HG02642 (cell line): Measurements from ENCODE around the gene KLF12.

ENCODE experiments used
- ATAC-seq: cut with Tn5 transposase; IDR thresholded peaks from one replicate; pipeline ENCODE4 v1.9.1; 2021; ENCODE audit warnings: mild to moderate bottlenecking; ENCODE audit not compliant: unreplicated experiment, poor library complexity

KLF12 gene

DNA sequence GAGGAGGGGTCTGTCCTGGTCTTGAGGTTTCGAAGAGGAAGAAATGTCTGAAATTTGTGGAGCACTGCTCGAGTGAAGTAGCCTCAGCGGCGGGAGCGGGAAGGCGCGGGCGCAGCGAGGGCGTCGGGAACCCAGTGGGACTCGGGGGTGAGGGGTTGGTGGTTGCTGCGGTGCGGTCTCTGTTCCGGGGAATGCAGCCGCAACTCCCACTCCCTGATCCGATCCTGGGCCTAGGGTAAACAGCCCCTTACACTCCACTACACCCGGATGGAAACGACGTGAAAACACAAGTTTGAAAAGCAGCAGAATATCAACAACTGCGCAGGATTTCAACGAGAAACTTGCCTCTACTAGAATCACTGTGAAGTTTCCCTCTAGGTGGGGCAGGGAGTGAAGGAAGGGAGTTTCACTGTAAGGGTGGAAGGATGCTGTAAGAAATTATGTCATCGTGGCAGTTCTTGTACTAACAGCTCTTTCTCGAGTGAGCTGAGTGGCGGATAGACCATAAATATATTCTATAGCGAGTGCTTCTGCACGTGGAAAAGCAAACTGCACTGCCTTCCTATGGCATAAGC lies 2.0 kb upstream of the KLF12 start:
- no peak for ATAC-seq

DNA sequence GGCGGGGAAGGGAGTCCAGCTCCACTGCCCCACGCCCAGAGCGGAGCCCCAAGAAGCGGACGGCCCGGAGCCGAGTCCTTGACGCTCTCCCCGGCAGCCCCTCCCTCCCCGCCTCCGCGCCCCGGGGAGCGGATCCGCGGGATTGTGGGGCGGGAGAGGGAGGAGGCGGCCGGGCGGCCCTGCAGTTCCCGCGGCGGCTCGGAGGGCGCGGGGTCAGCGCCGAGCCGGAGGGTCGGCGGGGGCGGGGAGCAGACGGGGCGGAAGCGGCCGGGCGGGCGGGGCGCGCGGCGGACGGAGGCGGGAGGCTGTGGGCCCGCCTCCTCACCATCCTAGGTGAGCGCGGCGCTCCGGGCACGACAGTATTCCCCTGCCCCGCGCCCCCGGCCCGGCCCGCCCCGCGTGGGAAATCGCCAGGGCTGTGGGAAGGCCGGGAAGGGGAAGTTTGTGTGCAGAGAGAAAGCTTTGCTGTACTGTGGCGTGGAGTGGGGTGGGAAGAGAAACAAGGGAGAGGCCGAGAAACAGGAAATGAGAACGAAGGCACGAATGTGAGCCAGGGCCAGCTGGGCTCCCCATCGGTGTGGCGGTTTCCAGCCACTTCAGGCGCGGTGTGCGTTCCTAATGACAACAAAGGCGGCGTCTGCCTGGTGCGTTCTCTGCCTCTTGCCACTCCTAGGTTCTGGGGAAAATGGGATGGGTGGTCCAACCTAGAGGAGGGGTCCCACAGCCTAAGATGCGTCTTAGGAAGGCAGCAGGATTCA lies 1.3 kb upstream of the KLF12 start:
- peak; percentile 49 for ATAC-seq

DNA sequence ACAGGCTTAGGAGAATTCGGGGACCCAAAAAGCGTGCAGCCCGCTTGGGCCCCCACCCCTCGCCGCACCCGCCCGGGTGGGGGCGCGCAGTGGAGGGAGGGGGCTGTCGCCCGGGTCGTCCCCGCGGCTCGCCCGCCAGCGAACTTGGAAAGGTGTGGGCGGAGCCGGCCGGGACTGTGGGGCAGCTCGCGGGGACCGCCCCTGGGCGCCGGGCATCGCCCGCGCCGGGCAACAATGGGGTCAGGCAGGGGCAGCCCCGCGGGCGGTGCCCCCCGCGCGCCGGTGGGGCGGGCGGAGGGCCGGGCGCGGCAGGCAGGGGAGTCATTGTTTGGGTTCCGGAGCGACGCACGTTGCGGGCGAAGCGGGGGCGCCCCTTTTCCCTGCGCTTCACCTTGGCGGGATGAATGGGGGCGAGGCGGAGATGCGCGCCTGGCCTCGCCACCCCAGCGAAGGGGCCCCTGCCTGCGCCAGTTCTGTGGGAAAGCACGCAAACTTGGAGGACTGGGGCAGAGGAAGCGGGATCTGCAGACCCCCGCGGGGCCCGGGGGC lies 647 bp upstream of the KLF12 start:
- ATAC-seq = peak; percentile 31

DNA sequence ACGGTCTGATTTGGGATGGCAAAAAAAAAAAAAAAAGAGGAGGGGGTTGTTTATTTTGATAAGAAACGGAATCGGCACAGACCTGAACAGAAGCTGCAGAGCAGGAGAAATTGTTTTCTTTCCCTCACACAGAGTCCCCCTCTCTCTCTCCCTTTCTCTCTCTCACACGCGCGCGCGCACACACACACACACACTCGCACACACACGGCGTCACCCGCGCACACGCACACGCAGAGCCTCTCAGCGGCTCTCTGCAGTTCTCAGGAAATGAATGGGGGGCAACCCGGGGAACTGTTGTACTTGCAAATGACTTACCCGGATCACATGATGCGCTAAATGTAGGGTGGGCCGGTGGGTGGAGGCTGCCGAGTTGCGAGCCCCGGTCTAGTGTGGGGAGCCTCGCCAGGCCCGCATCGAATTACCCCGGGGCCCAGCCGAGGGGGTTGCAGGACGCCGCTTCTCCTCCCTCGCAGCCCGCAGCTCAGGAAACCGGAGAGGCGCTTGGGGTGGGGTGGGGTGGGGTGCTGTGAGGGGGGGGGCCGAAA lies 475 bp downstream of the KLF12 start:
- peak; percentile 45 for ATAC-seq

DNA sequence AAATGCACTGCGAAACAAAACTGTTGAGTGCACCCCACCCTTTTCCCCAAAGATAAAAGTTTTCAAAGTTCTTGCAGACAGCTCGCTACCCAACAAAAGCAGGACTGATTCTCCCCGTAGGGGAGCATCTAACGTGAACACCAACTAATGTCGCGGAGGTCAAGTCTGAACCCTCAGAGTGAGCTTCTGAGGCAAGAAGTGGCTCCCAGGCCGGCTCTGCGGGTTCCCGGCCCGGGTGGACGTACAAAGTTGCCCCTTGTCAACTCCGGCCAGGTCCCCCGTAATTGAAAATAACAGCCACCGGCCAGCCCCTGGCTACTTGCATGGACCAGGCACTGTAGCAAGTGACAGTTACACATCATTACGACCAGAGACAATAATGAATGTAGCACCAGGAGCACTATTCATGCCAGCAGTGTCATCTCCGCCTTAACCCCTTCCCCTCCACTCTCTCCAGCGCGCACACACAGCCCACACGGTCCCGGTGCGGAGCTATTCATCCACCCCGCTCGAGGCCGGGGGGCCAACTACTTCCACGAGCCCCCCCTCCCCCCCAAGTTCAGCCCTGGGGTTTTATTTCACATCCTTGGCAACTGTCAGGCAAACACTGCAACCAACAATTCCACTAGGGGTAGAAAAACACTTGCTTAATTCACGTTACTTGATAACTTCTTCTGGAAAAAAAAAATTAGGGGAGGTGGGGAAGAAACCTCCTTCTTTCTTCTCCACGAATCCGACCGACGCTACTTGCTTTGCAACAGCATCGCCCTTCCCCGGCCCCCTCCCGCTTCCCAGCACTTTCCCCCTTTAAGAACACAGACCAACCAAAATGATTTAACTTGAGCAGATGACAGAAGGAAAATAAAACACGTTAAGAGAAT lies 1.2 kb downstream of the KLF12 start:
- ATAC-seq = no peak

DNA sequence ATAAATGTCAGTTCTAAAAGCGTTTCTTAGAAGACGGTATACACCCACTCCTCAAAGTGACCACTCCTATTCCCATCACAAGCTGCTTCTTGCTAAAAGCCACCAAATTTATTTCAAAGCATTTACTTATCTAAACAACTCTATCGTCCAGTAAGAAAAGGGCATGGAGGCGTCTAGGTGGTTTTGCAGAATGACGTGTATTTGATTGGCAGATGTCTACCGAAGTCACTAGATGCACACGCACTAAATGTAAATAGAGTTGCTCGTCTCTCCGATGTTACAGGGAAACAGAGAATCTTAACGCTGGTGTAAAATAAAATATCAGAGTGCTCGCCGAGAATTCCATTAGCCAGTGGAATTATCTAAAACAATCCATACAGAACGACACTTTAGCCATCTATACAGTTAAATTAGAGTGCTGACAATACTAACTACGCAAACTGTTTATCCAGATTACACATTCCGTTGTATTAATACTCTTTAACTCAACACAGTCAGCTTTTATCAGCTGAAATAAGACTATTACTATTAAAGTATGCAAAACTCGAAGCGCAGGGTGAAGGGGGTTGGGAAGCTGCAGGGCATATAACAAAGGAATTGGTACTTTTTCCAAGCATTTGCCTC lies 1.9 kb downstream of the KLF12 start:
- no peak for ATAC-seq

DNA sequence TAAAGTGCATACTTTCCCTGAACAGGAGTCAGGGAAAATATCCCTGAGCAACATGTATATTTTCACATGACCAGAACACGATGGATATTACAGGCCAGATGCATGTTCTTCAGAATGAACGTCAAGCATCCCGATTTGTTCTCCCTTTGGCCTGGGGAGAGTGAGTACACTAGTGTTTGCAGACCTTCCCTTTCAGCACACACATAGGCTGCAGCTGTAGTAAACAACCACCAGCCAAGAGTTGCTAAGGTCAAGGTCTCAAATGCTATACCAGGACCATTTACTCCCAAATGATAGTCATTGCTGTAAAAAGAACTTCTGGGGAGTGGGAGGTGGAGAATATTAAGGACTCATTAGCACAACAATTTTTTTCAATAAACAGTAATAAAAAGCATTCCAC lies 3.0 kb downstream of the KLF12 start:
- ATAC-seq = no peak

DNA sequence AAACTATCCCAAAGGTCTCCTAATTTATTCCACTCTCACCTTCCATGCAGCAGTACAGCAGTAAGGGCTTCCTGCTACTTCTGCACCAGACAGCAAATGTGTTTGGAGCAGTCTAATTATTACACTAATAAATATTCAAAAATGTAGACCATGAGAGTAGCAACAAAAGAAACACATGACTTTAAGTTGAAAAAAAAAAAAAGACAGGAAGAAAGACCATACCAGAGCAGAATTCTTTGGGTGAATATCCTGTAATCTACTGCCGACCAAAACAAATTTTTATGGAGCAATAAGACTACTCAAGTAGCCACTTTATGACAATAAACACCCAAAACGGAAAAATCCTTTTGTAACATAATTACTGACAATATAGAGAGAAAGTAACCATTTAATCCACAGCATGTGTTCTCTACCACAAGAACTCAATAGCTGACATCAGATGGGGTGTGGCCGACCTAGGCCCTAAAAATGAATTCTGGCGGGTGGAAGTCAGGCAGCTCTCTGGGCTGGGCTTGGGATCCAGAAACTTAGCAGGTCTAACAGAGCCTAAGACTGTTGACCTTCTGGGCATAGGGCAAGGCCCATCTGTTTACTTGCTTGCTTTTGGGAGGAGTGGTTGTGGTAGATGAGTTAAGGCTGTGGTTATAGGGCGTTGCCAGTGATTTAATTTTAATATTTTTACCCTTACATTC lies 4.6 kb downstream of the KLF12 start:
- no peak for ATAC-seq

DNA sequence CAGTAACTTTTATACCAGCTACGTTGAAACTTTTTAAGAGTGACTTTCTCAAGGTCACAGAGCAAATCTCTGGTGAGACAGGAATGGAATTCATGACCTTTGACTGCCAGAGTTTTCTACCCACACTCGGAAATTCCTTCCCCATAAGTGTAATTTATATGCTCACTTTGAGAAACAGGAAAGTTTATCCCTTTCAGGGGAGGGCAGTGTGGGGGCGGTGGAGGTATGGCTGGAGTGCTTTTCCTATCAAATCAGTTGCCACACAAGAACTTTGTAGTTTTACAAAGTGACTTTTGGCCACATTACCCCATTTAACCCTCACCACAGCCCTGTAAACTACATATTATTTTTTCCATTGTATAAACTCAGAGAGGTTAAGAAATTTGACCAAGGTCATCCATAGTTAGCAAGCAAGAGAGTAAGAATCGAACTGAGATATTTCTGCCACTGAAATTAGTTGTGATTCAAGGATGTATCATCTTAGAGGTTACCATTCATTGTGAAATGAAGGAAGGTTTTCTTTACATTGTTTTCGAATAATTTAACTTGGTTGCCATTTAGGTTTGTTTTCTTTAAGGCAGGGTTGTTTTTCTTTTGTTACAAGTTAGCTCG lies 5.9 kb downstream of the KLF12 start:
- ATAC-seq = no peak

DNA sequence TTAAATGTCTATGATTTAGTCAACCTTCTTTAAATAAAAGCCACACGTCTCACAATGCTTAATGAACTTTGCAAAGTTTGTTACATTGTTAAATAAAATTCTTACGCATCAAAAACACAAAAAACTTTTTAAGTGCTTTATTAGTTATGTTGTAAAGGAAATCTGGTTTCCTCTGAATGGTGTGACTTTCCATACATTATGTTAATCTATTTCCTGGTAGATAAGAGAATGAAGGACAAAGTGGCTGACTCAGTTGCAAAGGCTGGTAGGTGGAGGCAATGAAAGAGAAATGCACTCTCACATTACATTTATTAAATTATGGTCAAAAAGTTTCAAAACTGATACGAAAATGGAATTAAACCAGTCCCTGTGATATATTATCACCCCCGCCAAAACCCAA lies 15.9 kb downstream of the KLF12 start:
- no peak for ATAC-seq

DNA sequence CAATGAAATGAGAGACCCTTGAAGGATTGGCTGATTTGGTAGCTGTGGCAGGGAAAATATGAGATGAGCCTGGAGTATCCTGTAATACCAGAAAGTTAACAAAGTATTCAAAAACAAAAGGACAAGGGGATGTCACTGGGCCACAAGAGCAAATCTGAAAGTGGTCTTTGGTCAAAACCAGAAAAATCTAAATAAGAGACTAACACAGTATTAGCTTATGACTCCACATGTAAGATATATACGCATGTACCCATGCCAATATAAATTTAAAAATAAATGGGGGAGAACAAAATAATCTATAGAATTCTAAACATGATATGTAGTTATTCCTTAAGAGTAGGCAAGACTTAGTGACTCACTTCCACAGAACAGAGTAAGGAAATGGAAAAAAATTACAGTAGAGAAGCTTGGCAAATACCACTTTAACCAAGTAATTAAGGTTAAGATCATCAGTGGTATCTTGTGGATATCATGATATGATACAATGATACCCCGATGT lies 16.9 kb downstream of the KLF12 start:
- no peak for ATAC-seq

DNA sequence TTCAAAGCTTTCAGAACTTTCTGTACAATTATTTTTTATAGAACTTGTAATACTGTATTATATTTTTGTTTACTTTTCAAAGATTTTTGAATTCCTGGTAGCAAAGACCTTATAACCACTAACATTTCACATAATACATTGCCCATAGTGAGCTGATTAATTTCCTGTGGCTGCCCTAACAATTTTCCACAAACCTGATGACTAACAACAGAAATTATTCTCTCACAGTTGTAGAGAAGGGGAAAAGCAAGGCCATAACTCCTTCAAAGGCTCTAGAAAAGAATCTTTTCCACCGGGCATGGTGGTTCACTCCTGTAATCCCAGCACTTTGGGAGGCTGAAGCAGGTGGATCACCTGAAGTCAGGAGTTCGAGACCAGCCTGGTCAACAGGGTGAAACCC lies 19.1 kb downstream of the KLF12 start:
- no peak for ATAC-seq

DNA sequence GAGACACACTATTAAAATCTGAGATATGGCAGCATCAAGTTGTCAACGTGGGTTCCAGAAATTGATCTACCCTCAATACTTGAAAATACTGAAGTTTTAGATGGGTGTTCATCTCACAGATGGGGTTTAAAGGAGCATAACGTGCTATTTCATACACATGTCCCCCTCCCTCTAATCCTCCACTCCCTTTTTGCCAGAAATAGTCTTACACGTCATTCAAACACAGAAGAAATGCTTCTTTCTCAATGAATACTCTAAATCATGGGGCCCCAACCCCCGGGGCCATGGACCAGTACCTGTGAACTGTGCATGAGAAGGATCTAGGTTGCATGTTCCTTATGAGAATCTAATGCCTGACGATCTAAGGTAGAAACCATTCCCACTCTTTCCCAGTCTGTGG lies 19.6 kb downstream of the KLF12 start:
- no peak for ATAC-seq

DNA sequence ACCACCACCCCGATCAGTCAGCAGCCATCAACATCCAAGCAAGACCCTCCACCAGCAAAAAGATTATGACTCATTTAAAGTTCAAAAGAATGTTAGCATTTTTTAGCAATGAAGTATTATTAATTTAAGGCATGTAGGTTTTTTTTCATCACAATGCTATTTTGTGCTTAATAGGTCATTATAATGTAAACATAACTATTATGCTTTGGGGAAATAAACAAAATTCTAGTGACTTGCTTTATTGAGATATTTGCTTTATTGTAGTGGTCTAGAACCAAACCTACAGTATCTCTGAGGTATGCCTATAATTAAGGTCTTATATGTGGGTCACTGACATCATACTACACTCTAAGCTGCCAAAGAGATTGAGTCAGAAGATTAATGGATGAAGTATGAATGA lies 20.0 kb downstream of the KLF12 start:
- no peak for ATAC-seq

DNA sequence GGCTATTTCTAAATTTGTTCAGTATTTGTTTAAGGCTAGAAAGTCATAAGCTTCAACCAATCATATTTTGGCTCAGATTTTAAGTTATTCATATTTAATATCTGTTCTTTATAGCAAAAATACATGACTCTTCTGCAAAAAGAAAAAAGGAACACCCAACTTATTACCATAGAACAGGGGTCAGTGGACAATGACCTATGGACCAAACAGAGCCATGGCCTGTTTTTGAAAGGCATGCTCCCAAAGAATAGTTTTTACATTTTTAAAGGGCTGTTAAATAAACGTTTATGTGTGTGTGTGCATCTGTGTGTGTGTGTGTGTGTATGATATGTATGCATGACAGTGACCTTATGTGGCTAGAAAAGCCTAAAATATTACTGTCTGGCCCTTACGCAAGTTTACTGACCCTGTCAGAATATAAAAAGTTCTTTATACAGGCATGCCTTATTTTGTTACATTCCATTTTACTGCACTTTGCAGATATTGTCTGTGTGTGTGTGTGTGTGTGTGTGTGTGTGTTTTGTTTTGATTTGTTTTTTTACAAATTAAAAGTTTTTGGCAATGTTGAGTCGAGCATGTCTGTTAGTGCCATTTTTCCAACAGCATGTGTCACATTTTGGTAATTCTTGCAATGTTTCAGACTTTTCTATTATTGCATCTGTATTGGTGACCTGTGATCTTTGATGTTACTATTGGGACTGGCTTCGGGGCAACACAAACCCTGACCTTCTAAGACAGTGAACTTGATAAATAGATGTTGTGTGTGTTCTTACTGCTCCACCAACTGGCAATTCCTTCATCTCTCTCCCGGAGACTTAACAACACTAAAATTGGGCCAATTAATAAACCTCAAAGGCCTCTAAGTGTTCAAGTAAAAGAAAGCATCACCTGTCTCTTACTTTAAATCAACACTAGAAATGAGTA lies 22.0 kb downstream of the KLF12 start:
- ATAC-seq = no peak

DNA sequence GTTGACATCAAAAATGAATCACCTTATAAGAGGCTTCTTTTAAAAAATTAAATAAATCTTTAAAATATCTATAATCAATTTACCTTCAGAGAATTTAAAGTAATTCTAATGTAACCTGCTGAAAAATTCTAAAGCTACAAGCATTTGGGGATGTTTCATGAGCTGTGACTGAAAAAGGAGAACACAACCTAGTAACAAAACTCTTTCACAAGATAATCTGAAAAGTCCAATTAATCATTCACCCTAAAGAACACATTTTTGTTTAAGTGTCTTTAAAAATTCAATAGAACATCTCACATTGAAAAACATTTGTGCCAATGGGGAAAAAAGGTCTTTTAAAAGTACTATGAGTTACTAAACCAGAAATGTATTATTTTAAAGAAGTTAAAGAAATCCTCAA lies 22.8 kb downstream of the KLF12 start:
- no peak for ATAC-seq

DNA sequence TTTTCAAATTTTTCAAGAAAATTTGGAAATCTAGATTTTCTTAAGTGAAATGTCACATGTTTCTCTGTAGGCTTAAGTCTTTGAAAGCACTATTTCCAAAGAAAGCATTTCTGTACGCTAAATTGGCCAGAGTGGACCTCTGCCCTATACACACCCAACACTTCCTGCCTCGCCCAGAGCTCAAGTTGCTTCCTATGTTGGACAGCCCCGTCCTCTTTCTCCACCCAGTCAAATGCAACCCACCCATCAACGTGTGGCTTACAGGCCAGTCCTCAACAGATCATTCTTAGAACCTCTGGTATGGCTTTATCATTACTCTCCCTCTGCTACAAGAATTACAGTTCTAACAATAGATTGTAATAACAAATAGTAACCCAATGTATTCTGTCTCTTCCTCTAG lies 24.2 kb downstream of the KLF12 start:
- ATAC-seq = no peak

DNA sequence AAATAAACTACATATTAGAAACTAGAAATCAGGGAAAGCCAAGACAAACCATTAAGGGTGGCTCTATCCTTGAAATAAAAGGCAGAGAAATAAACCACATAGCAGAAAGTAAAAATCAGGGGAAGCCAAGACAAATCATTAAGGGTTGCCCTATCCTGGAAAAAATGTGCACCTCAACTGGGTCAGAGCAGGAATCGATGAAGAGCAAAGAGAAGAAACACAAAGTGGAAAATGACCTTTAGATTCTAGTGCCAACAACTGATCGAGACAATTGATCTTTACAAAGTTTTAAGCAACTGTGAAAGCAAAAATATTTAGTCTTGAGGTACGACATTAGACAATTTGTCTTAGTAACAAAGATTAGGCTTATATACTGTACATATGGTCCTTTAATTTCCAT lies 26.6 kb downstream of the KLF12 start:
- no peak for ATAC-seq
